Stimulated activated CD4-positive, alpha-beta T cell treated with anti-CD3 and anti-CD28 coated beads, TNF-alpha, amount 100 ng/mL, for 4 hours (primary cell): ENCODE results near the gene PLD1.
"Not testable (repeated sequence)": the region's sequence is repeated elsewhere in the genome, so short reads cannot be mapped to it uniquely, and the experiment has no call there.

ENCODE experiments used
- DNase-seq, 3 experiments: peaks; one replicate each; pipeline ENCODE4 v3.0.0-alpha.2; 2020; ENCODE audit warnings: low read depth in 3 of 3

Gene PLD1

DNA sequence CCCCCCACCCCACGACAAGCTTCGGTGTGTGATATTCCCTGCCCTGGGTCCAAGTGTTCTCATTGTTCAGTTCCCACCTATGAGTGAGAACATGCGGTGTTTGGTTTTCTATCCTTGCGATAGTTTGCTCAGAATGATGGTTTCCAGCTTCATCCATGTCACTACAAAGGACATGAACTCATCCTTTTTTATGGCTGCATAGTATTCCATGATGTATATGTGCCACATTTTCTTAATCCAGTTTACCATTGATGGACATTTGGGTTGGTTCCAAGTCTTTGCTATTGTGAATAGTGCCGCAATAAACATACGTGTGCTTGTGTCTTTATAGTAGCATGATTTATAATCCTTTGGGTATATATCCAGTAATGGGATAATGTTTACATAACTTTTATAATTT is 4.4 kb upstream of the PLD1 start:
- not testable (repeated sequence) for DNase-seq

DNA sequence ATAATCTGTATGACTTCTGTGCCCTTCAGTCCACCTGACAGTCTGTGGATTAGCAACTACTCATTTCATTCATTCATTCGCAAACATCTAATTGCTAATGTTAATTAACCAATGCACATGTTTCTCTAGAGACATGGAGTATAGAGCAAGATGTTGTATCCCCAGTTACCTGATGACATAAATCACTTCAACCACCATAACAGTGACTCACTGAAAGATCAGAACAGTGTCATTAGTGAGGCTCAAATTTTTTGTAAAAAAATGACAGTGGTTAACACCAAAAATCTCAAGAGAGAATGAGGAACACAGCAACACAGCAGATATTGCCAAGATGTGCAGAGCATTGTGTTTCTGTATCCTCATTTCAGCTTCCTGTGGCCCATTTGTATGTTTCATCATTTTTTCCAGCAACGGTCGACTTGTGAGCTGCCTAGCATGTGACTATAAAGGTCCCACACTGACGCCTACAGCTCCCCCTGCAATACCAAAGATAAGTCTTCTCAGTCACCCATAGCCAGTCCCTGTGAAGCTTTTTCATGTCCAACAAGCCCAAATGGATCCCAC is 3.7 kb upstream of the PLD1 start:
- DNase-seq = no peak

DNA sequence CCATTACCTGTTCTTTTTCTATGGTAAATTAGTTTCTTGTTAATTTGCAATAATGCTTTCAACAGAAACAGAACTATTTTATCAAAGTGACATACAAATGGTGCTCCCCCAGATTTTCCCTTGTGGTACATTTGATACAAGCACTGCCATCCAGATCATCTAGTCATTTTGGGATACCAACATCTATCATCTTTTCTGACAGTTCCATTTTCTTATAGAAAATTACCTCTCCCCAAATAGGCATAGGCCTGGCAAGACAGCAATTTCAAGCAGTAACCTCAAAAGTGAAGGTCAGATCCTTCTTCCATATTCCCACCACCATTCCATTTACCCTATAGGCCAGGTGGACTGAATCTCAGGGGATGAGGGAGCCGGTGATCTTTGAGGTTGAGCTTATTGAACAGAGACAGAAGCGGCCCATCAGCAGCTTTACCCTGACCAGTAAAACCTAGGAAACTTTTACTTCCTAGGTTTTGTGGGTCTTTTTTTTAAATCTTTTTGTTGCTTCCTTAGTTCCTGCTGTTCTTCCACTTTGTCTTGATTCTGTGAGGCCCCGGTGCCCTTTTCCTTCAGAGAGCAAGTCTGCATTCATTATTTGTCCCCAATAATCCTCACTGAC is 3.1 kb upstream of the PLD1 start:
- no peak for DNase-seq

DNA sequence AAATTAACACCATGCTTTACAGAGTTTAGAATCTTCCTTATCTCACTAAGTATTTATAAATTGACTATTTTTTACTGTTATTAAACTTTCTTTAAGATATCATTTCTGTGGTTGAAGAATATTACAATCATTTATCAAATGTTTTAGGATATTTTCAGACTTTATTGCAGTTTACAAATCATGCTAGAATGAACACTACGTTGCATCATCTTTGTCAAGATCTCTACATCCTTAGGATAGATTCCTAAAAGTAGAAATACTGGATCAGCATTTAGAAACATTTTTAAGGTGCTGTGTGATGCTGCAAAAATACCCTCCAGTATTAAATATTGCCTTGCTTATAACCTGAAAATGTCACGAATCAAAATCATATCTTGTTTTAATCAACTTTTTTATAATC is 2.5 kb upstream of the PLD1 start:
- DNase-seq = no peak

DNA sequence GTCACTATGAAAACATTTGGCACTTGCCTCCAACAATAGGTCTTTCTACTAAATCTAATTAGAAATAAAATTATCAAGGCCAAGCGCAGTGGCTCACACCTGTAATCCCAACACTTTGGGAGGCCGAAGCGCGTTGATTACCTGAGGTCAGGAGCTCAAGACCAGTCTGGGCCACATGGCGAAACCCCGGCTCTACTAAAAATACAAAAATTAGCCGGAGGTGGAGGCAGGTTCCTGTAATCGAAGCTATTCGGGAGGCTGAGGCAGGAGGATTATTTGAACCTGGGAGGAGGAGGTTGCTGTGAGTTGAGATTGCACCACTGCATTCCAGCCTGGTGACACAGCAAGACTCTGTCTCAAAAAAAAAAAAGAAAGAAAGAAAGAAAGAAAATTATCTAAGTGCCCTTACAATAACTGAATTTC is 1.6 kb upstream of the PLD1 start:
- DNase-seq = no peak

DNA sequence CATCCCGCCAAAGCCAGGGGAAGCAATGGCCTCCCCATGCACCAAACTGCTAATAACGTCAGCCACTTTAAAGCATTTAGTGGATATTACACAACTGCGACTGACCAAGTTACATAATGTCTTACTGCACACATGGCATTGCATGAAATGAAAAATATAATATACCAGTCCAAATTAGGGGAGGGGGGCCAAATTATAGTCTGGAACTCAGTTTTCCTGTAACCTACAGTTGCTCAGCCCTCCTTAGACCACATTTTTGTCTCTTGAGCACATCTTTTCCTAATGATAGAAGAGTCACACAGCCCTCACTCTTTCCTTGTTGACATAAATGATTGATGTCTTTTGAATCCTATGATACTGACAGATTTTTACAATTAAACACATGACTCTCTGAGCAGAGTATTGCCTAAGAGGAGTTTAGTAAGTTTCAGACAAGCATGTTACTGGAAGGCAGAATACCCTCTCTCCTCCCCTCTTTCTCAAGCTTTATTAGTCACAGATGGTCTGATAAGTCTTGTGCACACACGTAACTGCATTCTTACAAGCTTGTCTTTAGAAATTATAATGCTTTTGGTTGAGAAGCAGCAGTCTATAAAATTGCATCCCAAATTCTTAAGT is 1.1 kb upstream of the PLD1 start:
- no peak for DNase-seq

DNA sequence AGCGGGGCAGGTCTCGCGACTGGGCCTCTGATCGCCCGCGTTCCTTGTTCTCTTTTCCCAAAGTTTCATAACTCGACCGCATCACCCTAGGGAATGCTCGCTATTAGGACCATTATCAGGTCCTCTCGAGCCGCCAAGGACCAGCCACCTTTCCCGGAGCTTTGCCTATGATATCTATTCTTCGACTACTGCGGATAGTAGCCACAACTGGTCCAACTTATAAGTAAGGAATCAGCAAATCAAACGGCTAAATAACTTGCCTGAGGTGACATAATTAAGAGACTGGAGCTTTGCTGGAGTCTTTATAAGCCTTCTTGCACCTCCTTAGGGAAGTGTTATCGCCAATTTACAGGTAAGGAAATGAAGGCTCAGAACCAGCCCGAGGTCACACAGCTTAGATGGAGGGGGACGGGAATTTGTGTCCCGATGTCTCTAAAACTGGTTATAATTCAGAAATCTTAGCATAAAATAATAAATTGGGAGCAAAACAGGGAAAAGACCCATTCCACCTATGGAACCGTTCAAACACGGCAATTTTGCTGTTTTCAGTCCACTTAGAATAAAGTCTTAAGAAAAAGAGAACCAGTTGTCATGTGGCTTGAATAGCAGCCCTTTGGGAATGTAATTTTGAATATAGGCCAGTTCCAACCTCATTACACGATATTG is 479 bp upstream of the PLD1 start:
- DNase-seq = no peak

- no peak for DNase-seq
Measured at GRCh38 chr3:171809611-171809860, 747 bp downstream of the PLD1 start.

DNA sequence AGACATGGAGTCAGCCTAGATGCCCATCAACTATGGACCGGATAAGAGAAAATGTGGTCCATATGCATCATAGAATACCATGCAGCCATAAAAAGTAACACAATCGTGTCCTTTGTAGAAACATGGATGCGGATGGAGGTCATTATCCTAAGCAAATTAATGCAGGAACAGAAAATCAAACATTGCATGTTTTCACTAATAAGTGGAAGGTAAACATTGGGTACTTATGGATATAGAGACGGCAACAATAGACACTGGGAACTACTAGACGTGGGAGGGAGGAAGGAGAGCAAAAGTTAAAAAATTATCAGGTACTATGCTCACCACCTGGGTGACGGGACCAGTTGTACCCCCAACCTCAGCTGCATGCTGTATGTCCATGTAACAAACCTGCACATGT is 2.5 kb downstream of the PLD1 start:
- DNase-seq = no peak

GRCh38 chr3:171807129-171807675 is 3.1 kb downstream of the PLD1 start:
- no peak for DNase-seq

GRCh38 chr3:171806200-171807128 is 3.8 kb downstream of the PLD1 start:
- no peak for DNase-seq

DNA sequence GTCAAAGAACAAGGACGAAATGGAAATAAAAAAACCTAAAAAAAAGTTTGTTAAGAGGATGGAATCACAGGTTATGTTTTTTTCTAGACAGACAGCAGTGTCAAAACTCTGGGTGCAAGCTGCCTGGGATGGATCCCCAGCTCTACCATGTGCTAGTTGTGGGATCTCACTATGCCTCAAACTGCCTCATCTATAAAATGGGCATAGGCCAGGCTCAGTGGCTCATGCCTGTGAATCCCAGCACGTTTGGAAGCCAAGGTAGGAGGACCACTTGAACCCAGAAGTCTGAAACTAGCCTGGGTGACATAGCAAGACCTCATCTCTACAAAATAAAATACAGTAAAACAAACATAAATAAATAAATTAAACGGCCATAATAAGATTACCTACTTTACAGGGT is 4.6 kb downstream of the PLD1 start:
- no peak for DNase-seq

DNA sequence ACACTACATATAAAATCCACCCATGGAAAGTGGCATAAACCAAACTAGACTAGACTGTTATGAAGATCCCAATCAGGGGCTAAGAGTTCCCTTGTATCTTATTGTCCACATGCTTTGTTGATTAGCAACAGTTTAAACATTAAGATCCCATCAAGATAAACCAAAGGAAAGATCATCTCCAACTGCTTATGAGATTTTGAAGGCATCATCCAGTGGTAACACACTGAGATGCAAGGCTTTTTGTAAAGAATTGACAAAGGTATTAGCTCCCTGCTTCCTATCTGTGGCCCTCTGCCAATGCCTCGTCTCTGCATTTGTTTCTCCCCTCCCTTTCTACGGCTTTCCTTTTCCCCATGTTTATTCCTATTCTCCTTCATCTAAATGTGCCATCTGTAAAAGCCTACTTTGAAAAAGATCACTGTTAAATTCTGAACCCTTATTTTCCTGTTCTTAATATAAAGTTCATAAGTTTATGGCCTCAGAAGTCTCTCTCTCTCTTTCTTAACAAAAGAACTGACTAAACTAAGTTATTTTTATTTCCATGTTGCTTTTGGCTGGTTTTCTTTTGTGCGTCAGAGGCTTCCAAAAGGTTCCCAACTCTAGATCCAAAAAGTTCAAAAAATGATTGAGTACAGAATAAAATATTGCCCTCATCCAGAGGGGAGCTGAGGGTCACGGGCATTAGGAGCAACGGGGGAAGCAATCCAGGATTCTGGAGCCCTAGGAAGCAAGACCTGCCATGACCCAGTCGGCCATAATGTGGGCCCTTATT is 5.5 kb downstream of the PLD1 start:
- no peak for DNase-seq

DNA sequence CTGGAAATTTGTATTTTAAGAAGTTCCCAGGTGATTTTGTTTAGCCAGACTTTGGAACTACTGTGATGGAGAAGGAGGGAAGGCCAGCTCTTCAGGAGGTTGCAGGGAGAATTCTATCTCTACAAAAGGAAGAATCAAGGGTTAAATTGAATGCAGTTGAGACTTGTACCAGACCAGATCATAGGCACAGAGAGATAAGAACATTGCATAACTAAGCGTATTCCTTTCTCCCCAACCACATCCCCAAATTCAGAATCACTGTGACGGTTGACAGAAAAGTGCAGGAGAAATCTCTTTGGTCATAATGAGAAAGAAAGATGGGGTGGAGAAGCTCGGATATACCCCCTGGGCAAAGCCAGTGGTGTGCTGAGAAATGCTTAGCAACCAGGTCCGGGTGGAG is 7.2 kb downstream of the PLD1 start:
- no peak for DNase-seq

DNA sequence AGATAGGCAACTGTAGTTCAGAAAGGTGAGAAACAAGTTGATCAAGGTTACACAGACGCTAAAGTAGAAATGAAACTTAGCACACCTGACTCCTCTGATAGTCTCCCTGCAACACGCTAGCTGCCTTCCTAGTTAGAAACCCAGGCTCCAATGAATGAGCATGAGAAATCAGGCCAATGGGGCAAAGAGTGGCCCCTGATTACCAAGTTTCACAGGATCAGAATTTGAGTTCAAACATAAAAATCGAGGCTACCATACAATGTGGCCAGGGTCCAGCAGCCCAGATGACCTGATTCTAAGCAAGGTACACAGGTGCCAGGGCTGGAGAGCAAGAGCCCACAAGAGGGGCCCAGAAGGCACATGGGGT is 7.7 kb downstream of the PLD1 start:
- no peak for DNase-seq

- no peak for DNase-seq
Measured at GRCh38 chr3:171801738-171802589, 8.3 kb downstream of the PLD1 start.

DNA sequence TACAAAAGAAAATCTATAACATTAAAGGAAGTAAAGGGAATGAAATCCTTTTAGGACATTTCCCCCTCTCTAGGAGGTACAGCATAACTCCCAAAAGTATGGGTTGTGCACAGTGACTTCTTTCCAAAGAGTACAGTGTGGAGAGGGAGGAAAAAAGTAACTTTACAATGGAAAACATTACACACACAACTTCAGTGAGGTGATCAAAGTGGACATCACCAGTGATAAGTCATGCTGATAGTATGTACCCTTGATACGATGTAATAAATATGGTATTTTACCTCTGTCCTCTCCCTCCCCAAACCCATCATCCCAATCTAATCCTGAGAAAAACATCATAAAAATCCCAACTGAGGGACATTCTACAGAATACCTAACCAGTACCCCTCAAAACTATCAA is 10.8 kb downstream of the PLD1 start:
- no peak for DNase-seq

GRCh38 chr3:171797873-171798272 is 12.4 kb downstream of the PLD1 start:
- DNase-seq = no peak

GRCh38 chr3:171797265-171797679 is 13.0 kb downstream of the PLD1 start:
- DNase-seq = no peak

- DNase-seq = no peak
Measured at GRCh38 chr3:171796625-171797264, 13.5 kb downstream of the PLD1 start.
